Esophagus muscularis mucosa (tissue), 4 donors: ENCODE data around the gene DCTD. TPM values are rescaled to one million over a fixed set of nuclear protein-coding genes. Genes with fewer than 3 reads are reported as not detected.
"Not testable (repeated sequence)": the region's sequence is repeated elsewhere in the genome, so short reads cannot be mapped to it uniquely, and the experiment has no call there.

Experiments
- DNase-seq: peaks from one replicate; pipeline ENCODE4 v3.0.0-alpha.2; 2017; ENCODE audit errors: extremely low spot score
- H3K27ac ChIP-seq, 4 donors: fragments of 200-600 bp; sonication (generic); replicated peaks in 1 of 4; 1 replicate in 3 of 4; 2 replicates in 1 of 4; pipeline ENCODE4 v1.5.1; 2016 to 2019; ENCODE audit warnings: mild to moderate bottlenecking in 1 of 4
- H3K27me3 ChIP-seq, 4 donors: fragments of 200-600 bp; sonication (generic); one replicate each; pipeline versions ENCODE4 v1.5.1 to v1.6.0; 2016 to 2019
- H3K36me3 ChIP-seq, 4 donors: fragments of 200-600 bp; sonication (generic); one replicate each; pipeline ENCODE4 v1.5.1; 2016 to 2019
- H3K4me1 ChIP-seq, 4 donors: fragments of 200-600 bp; sonication (generic); one replicate each; pipeline ENCODE4 v1.5.1; 2016 to 2019
- H3K4me3 ChIP-seq, 4 donors: fragments of 200-600 bp; sonication (generic); 1 replicate in 2 of 4; 2 replicates in 2 of 4; pipeline ENCODE4 v1.5.1; 2016 to 2019; ENCODE audit warnings: mild to moderate bottlenecking in 4 of 4, moderate library complexity in 1 of 4
- H3K9me3 ChIP-seq, 4 donors: fragments of 200-600 bp; sonication (generic); 1 replicate in 3 of 4; 2 replicates in 1 of 4; pipeline ENCODE4 v1.5.1; 2016 to 2019
- CTCF ChIP-seq, 3 experiments: fragments of 200-600 bp in 2 of 3; fragments of 450-650 bp in 1 of 3; sonication (generic) in 2 of 3; IDR thresholded peaks; one replicate each; pipeline ENCODE4 v1.5.1; 2017 to 2019; ENCODE audit warnings: antibody characterized with exemption in 3 of 3, mild to moderate bottlenecking in 2 of 3, moderate library complexity in 1 of 3
- EP300 ChIP-seq: sonication (generic); formaldehyde crosslinking; IDR thresholded peaks from one replicate; pipeline ENCODE4 v1.6.1; 2017; ENCODE audit warnings: antibody characterized with exemption
- POLR2A ChIP-seq: fragments of 450-650 bp; IDR thresholded peaks from one replicate; pipeline ENCODE4 v1.6.1; 2017; ENCODE audit warnings: antibody characterized with exemption, moderate library complexity, mild to moderate bottlenecking, low read depth
- POLR2AphosphoS5 ChIP-seq, 2 donors: sonication (generic); formaldehyde crosslinking; IDR thresholded peaks; one replicate each; pipeline ENCODE4 v1.6.1; 2017; ENCODE audit warnings: antibody characterized with exemption in 2 of 2
- WGBS: methylation state at CpG from one replicate; pipeline ENCODE4 v1.1.5; 2018; 5-methylcytosine and 5-hydroxymethylcytosine counted together
- intact Hi-C: fragments of 100-400 bp; cut with DNase I; formaldehyde crosslinking; loops from one replicate; pipeline ENCODE4 v1.15.1; 2023
- total RNA-seq, 4 donors: library from RNA; depleted of rRNA; stranded (reverse); fragments of >200 nt; gene quantifications; one replicate each; pipeline versions ENCODE4 v1.1.0 to v1.2.1, GENCODE V29; 2016

The DCTD gene
- total RNA-seq, 4 donors from 2014 or later: 33.6 to 55.3 (median 48.7) TPM

- TF ChIP-seq EP300 (no peak), POLR2A (no peak), POLR2AphosphoS5 (IDR thresholded peaks at IDR 0.05) (no peak), CTCF (IDR thresholded peaks at IDR 0.05) (no peak)
- no peak overlapping the region for H3K27ac ChIP-seq
- no peaks in the 10 kb centered on the region for H3K27me3 ChIP-seq
- no peaks in the 10 kb centered on the region for H3K9me3 ChIP-seq
- peaks cover 4 to 66% (median 53%) of the 10 kb centered on the region in 4 donors for H3K36me3 ChIP-seq
- no peaks in the 10 kb centered on the region for H3K4me1 ChIP-seq
- WGBS: 90% methylated on average over 12 of the region's 12 CpGs
- no peak overlapping the region for H3K4me3 ChIP-seq
- DNase-seq: no peak
- intact Hi-C loops: no loop called here
Measured at GRCh38 chr4:182904211-182904761, 12.9 kb downstream of the DCTD start.

- 91% methylated on average over 6 of the region's 9 CpGs for WGBS
- H3K36me3 ChIP-seq: peaks cover 4 to 65% (median 55%) of the 10 kb centered on the region in 4 donors
- DNase-seq: no peak
- no peak for TF ChIP-seq POLR2AphosphoS5 (IDR thresholded peaks at IDR 0.05)
- no peak for TF ChIP-seq EP300
- no peak for TF ChIP-seq CTCF (IDR thresholded peaks at IDR 0.05)
- no peak for TF ChIP-seq POLR2A
- no peak overlapping the region for H3K27ac ChIP-seq
- H3K27me3 ChIP-seq: no peaks in the 10 kb centered on the region
- no peaks in the 10 kb centered on the region for H3K4me1 ChIP-seq
- intact Hi-C loops: no loop called here
- H3K9me3 ChIP-seq: no peaks in the 10 kb centered on the region
- no peak overlapping the region for H3K4me3 ChIP-seq
Measured at GRCh38 chr4:182903013-182903412, 14.2 kb downstream of the DCTD start.

- intact Hi-C loops: no loop called here
Measured at GRCh38 chr4:182901337-182901736, 15.8 kb downstream of the DCTD start.

GRCh38 chr4:182900021-182900420, 17.2 kb downstream of the DCTD start:
- H3K27ac ChIP-seq, H3K9me3 ChIP-seq, H3K27me3 ChIP-seq, H3K4me3 ChIP-seq, intact Hi-C loops, H3K4me1 ChIP-seq, DNase-seq: not testable (repeated sequence)
- WGBS: 96% methylated on average over 2 of the region's 2 CpGs
- peaks cover 4 to 82% (median 55%) of the 10 kb centered on the region in 4 donors for H3K36me3 ChIP-seq

More at GRCh38 chr4:182901337-182901736, 15.8 kb downstream of the DCTD start:
- no peak for DNase-seq
- Histone ChIP-seq H3K9me3 (no peaks in the 10 kb centered on the region), H3K4me3 (no peak overlapping the region), H3K4me1 (no peaks in the 10 kb centered on the region), H3K27me3 (no peaks in the 10 kb centered on the region), H3K36me3 (peaks cover 4 to 79% (median 51%) of the 10 kb centered on the region in 4 donors), H3K27ac (no peak overlapping the region)
- 97% methylated on average over 5 of the region's 9 CpGs for WGBS
- TF ChIP-seq EP300 (no peak), CTCF (IDR thresholded peaks at IDR 0.05) (no peak), POLR2A (no peak), POLR2AphosphoS5 (IDR thresholded peaks at IDR 0.05) (no peak)

GRCh38 chr4:182898479-182898799, 18.7 kb downstream of the DCTD start:
- peaks cover 11 to 83% (median 61%) of the 10 kb centered on the region in 4 donors for H3K36me3 ChIP-seq
- no peaks in the 10 kb centered on the region for H3K4me1 ChIP-seq
- DNase-seq: no peak
- intact Hi-C loops: no loop called here
- no peak overlapping the region for H3K4me3 ChIP-seq
- 90% methylated on average over 5 of the region's 5 CpGs for WGBS
- no peaks in the 10 kb centered on the region for H3K27me3 ChIP-seq
- no peak for TF ChIP-seq POLR2A
- no peak for TF ChIP-seq EP300
- TF ChIP-seq POLR2AphosphoS5 (IDR thresholded peaks at IDR 0.05): no peak
- TF ChIP-seq CTCF (IDR thresholded peaks at IDR 0.05): no peak
- no peak overlapping the region for H3K27ac ChIP-seq
- H3K9me3 ChIP-seq: no peaks in the 10 kb centered on the region
